Muscle of leg (tissue), 11 donors: Measurements from ENCODE around the gene GID4. TPM values are rescaled to one million over a fixed set of nuclear protein-coding genes. Genes with fewer than 3 reads are reported as not detected.
A peak's percentile ranks its signal among the peaks of the same experiment; 100 is the strongest.

Source experiments
- DNase-seq: peaks from one replicate; pipeline ENCODE4 v3.0.0; 2013
- H3K27ac ChIP-seq: one replicate; pipeline ENCODE4 v1.5.1; 2013; ENCODE audit warnings: mild to moderate bottlenecking, low read length, control low read depth
- H3K27me3 ChIP-seq: one replicate; pipeline ENCODE4 v1.6.1; 2013; ENCODE audit warnings: low read length; ENCODE audit not compliant: control insufficient read depth, insufficient read depth
- H3K36me3 ChIP-seq: one replicate; pipeline ENCODE4 v1.6.1; 2013; ENCODE audit warnings: low read length; ENCODE audit not compliant: control insufficient read depth, insufficient read depth
- H3K4me1 ChIP-seq: one replicate; pipeline ENCODE4 v1.6.1; 2013; ENCODE audit warnings: low read length; ENCODE audit not compliant: control insufficient read depth, insufficient read depth
- H3K4me3 ChIP-seq: one replicate; pipeline ENCODE4 v1.5.1; 2013; ENCODE audit warnings: low read length, control low read depth
- H3K9me3 ChIP-seq: replicated peaks from 2 replicates; pipeline ENCODE4 v1.6.1; 2013; ENCODE audit warnings: low read depth, low read length; ENCODE audit not compliant: control insufficient read depth
- WGBS: methylation state at CpG from one replicate; pipeline ENCODE4 v1.1.5; 2013; ENCODE audit warnings: missing lambda C conversion rate; ENCODE audit not compliant: insufficient coverage; 5-methylcytosine and 5-hydroxymethylcytosine counted together
- polyA plus RNA-seq, 8 donors: library from polyadenylated mRNA; unstranded; fragments of 120-200 nt; gene quantifications; one replicate each; pipeline versions ENCODE4 v1.2.1 to v1.2.3, GENCODE V29; 2013; ENCODE audit warnings: inconsistent platforms in 1 of 8, low replicate concordance in 1 of 8; ENCODE audit not compliant: insufficient read length in 8 of 8, insufficient read depth in 1 of 8
- total RNA-seq: library from RNA; stranded (reverse); fragments of 120-200 nt; gene quantifications from one replicate; pipeline ENCODE4 v1.2.4, GENCODE V29; 2013

Gene GID4
- total and polyA plus RNA-seq, 9 donors: 7.0 to 12.2 (median 11.1) TPM

- Histone ChIP-seq H3K9me3 (peaks cover 13% of the 10 kb centered on the region), H3K4me1 (peaks cover 18% of the 10 kb centered on the region), H3K27ac (peak overlapping the region; percentile 3), H3K4me3 (no peak overlapping the region), H3K36me3 (no peaks in the 10 kb centered on the region), H3K27me3 (no peaks in the 10 kb centered on the region)
- no peak for DNase-seq
- WGBS: no CpG with 5 or more reads among the region's 1 CpG
Measured at GRCh38 chr17:18117533-18117932, 78.3 kb downstream of the GID4 start.

Other genes with a start within 250 kb of the GID4 start
- gene SREBF1, start 202.4 kb upstream of the GID4 start, total RNA-seq: 16.1 TPM
- gene SREBF1, start 202.4 kb upstream of the GID4 start, polyA plus RNA-seq: 10 to 100 TPM; 25.6 to 48.7 (median 33.7) TPM
- gene TOM1L2, start 67.0 kb upstream of the GID4 start, total RNA-seq: 18.5 TPM
- 10 to 100 TPM; 21.6 to 40.1 (median 31.4) TPM for gene TOM1L2, start 67.0 kb upstream of the GID4 start, polyA plus RNA-seq
- 1.6 TPM for gene DRC3, start 66.5 kb upstream of the GID4 start, total RNA-seq
- 1 to 10 TPM; 4.0 to 6.9 (median 5.0) TPM for gene DRC3, start 66.5 kb upstream of the GID4 start, polyA plus RNA-seq
- 16.8 TPM for gene ATPAF2, start 240 bp upstream of the GID4 start, total RNA-seq
- 10 to 100 TPM; 14.1 to 21.7 (median 16.1) TPM for gene ATPAF2, start 240 bp upstream of the GID4 start, polyA plus RNA-seq
- gene DRG2, start 48.5 kb downstream of the GID4 start, total RNA-seq: 29.6 TPM
- 10 to 100 TPM; 22.9 to 30.7 (median 25.8) TPM for gene DRG2, start 48.5 kb downstream of the GID4 start, polyA plus RNA-seq
- 0.58 TPM for gene MYO15A, start 69.3 kb downstream of the GID4 start, total RNA-seq
- gene MYO15A, start 69.3 kb downstream of the GID4 start, polyA plus RNA-seq: 1 to 10 TPM in 5 of 8 donors, under 1 TPM in 3; 0.75 to 1.8 (median 1.3) TPM
- 56.5 TPM for gene ALKBH5, start 144.4 kb downstream of the GID4 start, total RNA-seq
- 10 to 100 TPM; 60.8 to 72.3 (median 67.4) TPM for gene ALKBH5, start 144.4 kb downstream of the GID4 start, polyA plus RNA-seq
- gene LLGL1, start 186.2 kb downstream of the GID4 start, total RNA-seq: 18.3 TPM
- gene LLGL1, start 186.2 kb downstream of the GID4 start, polyA plus RNA-seq: 10 to 100 TPM; 20.4 to 35.5 (median 29.0) TPM
- 129 TPM for gene FLII, start 219.3 kb downstream of the GID4 start, total RNA-seq
- 100 to 1,000 TPM; 147 to 181 (median 172) TPM for gene FLII, start 219.3 kb downstream of the GID4 start, polyA plus RNA-seq
- gene MIEF2, start 221.3 kb downstream of the GID4 start, total RNA-seq: 13.3 TPM
- 10 to 100 TPM; 12.0 to 15.5 (median 14.1) TPM for gene MIEF2, start 221.3 kb downstream of the GID4 start, polyA plus RNA-seq